GM21390 (cell line): Measurements from ENCODE around the gene GPR3.
"Not testable (repeated sequence)": the region's sequence is repeated elsewhere in the genome, so short reads cannot be mapped to it uniquely, and the experiment has no call there.

ENCODE experiments used
- ATAC-seq: cut with Tn5 transposase; IDR thresholded peaks from one replicate; pipeline ENCODE4 v1.9.1; 2021; ENCODE audit not compliant: unreplicated experiment

Gene GPR3

GRCh38 chr1:27418326-27419185, 26.1 kb downstream of the GPR3 start:
- peak; percentile 53 for ATAC-seq

DNA sequence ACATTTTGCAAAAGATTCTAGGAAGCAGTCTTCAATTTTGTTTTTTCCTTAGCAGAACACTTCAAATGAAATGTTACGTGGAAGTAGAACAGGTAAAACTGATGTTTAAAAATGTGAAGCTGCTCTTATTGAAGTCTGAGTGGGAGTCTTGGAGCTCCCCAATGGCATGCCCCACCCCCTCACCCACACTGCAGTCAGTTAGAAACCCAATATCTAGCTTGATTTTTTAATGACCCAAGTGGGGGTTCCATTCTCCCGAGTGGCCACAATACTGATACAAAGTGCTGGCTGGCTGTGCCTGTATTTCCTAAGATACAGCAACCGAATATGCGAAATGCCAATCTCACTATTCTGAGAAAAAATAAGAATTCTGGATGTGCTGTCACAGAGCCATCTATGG, 31.3 kb downstream of the GPR3 start:
- no peak for ATAC-seq

- ATAC-seq: no peak
Measured at GRCh38 chr1:27427329-27427728, 34.9 kb downstream of the GPR3 start.

DNA sequence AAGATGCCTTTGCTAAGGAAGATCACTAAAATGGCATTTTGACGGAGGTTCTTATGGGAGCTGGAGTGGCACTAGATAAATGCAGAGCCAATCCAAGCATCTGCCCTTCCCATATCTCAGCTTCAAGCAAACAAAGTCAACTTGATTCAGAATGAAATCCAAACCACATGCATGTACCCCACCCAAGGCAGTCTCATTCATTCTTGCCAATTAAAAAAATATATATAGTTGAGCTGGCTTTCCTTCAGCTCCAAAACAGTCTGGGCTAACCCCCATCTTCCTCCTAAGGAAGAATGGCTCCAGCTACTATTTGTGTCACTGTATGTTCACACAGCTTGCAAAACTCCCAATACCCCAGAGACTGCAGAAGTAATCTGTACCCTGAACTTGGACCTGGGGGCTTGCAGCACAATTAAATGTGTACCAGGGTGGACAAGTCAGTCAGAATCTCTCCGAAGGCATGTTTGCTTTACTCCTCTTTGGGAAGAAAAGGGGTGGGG, 35.4 kb downstream of the GPR3 start:
- ATAC-seq: no peak

GRCh38 chr1:27428316-27429028, 36.0 kb downstream of the GPR3 start:
- ATAC-seq: no peak

DNA sequence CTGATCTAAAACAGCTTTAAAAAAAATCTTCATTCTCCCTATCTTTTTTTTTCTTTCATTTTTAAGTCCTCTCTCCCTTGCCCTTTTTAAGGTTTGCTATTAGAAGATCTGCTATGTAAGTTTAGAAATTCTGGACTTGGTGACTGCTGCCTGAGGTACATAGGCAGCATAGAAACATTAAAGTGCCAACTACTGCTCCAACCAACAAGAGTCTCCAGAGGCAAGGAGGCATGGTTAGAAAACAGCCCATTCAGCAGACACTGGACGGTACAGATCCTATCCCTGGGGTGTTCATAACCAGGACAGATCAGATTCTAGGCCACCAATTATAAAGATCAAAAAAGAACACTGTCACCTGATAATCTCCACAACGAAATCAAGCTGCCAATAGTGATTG, 36.6 kb downstream of the GPR3 start:
- ATAC-seq: no peak

GRCh38 chr1:27430903-27431600, 38.6 kb downstream of the GPR3 start:
- ATAC-seq: no peak

DNA sequence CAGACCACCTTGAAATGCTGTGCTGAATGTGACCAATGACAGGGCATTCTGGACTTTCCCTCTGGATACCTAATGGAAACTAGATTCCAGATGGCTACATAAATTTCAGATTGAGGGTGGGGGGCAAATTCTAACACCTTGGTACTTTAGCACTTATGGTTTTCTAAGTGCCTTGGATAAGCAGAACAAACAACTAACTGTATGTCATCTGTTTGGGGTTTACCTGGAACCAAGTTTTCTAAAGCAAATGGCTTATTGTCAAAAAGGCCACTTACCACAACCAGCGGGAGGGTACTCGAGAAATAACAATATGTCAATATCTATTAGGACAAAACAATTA, 39.1 kb downstream of the GPR3 start:
- no peak for ATAC-seq

- ATAC-seq: not testable (repeated sequence)
Measured at GRCh38 chr1:27432725-27433124, 40.3 kb downstream of the GPR3 start.

DNA sequence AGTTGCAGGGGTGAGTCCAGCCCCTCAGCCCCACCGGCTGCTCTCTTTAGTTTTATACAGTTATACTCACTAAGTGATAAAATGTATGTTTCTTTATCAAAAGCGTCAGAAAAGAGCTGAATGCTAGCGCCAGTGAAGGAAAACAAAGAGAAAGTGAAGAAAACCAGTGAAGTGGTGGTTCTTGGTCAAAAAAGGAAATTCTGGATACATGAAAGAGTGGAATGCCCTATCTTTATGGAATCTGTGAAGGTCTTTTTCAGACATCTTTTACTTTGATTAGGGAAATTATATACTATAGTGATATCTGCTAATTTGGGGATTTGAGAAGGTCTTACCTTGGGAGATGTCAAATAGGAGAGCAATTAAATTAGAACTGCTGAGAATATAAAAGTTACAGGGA, 41.3 kb downstream of the GPR3 start:
- no peak for ATAC-seq

DNA sequence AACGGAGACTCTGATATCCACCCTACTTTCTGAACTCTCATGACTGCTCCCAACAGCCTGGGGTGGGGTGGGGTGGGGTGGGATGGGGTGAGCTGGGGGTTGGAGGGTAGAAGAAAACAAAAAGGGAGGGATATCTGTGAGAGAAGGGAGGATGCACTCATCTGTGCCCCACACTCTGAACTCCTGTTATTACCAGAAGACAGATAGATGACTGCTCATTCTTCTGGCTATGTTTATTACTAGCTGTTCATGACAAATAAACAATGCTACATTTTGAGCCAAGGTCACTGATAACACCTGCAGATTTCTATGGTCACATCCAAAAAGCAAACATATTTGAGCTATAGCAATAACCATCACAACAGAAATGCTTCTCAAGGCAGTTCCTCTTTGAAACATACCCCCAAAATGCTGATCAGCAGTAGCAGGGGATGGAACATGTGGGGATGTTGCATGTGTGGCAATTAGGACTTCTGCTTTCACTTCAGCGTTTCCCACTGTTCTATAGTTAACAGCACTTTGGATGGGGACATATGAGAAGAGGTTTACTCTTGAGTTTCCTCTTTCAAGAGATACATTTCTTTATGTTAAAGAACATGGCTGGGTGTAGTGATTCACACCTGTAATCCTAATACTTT, 43.3 kb downstream of the GPR3 start:
- no peak for ATAC-seq

DNA sequence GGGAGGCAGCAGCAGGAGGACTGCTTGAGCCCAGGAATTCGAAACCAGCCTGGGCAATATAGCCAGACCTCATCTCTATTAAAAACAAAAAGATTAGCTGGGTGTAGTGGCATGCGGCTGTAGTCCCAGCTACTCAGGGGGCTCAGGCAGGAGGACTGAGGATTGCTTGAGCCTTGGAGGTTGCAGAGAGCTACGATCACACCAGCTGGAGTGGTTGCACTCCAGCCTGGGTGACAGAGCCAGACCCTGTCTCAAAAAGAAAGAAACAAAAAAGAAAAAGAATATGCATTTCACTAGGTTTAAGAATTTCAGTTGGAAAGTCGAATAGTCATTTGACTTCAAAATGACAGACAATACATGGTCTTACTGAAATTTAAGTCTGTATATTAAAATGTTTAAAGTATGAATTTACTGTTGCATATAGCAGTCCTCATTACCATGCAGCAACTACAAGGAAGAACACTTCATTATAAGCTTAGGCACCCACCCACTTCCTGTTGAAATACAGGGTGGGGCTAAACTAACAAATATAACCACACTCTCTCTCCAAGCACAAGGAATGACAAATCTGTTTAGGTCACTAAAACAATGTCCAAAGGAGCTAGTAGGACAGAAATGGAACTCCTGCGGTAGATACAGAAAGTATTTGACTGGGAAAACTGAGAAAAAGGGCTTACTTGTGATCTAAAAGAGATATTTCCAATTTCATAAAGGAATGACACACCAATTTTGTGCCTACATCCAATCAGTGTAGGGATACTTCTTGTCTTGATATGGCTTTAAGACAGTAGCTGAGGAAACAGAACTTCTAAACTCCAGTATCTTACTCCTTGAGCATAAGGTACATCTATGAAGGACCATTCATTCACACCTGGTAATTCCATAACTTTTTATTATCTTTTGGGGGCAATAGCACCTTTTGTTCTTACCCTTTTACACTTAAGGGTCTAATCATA, 44.1 kb downstream of the GPR3 start:
- ATAC-seq: no peak

GRCh38 chr1:27438621-27439061, 46.2 kb downstream of the GPR3 start:
- ATAC-seq: no peak

GRCh38 chr1:27439150-27439549, 46.7 kb downstream of the GPR3 start:
- no peak for ATAC-seq

DNA sequence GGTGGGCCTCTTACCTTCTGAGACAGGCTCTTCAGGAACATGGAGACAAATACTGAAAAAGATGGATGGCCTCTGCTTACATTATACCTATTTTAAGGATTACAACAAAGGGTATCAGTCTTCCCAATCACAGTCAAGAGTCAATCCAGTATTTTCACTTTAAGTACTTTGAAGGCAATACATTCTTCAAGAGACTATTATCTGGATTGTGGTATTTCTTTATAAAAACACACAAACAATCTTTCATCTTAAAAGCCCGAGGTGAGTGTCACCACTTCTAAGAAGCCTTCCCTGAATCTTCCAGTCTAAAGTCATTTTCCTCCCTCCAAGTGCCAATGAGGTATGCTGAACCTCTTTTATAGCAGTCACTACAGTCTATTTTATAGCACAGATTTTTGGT, 52.2 kb downstream of the GPR3 start:
- ATAC-seq: no peak
